Activated naive CD8-positive, alpha-beta T cell treated with anti-CD3 and anti-CD28 coated beads, Interleukin-2, amount 50 U/mL, for 16 hours (primary cell): ENCODE data around the gene NAP1L4.
A peak's percentile ranks its signal among the peaks of the same experiment; 100 is the strongest.
"Not testable (repeated sequence)": the region's sequence is repeated elsewhere in the genome, so short reads cannot be mapped to it uniquely, and the experiment has no call there.

Source experiments
- DNase-seq: peaks from one replicate; pipeline ENCODE4 v3.0.0-alpha.2; 2020; ENCODE audit warnings: low read depth, low spot score

NAP1L4 gene

DNA sequence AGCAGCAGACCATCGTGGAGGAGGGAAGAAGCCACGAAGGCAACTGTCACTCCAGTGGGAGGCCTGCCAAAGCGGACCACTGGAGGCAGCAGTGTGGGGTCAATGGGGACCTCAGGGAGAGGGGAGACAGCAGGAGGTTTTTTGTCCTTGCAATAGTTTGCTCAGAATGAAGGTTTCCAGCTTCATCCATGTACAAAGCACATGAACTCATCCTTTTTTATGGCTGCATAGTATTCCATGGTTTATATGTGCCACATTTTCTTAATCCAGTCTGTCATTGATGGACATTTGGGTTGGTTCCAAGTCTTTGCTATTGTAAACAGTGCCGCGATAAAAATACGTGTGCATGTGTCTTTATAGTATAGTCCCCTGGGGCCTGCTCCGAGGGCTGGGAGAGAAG, 86.8 kb downstream of the NAP1L4 start:
- DNase-seq = not testable (repeated sequence)

DNA sequence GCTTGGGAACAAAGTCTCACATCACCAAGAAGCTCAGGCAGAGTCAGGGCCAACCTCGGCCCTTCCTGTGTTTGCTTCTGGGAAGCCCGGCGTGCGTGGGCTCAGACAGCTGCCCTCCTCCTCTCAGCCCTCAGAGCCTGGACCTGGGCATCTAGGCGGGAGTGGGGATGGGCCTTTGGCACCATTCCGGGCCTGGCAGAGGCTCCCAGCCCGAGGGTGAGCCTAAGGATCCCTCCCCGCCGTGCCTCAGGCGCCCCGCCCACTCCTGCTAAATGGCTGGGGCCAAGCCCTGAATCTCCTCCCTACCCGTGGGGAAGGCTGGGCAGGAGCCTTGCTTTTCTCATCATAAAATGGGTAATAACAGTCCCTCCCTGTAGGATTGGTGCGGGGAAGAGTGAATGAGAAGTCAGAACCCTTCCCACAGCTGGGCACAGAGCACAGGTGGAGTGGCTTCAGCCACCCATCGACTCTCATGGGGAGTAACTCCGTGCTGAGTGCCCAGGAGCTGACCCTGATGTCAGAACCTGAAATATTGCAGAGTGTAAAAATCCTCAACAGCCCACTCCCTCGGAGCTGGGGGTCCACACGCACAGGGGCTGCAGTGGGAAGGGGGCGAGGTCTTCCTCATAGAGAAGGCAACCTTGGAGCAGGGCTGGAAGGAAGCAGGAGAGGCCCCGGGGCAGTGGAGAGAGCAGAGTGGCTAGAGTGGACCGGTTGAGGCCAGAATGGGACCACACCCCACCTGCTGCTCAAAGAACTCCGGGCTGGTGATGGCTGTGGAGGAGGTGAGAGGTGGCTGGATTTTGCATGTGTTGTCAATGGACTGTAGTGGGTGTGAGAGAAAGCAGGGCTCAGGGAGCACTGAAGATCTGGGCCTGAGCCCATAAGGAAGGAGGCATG, 87.7 kb downstream of the NAP1L4 start:
- DNase-seq = no peak

DNA sequence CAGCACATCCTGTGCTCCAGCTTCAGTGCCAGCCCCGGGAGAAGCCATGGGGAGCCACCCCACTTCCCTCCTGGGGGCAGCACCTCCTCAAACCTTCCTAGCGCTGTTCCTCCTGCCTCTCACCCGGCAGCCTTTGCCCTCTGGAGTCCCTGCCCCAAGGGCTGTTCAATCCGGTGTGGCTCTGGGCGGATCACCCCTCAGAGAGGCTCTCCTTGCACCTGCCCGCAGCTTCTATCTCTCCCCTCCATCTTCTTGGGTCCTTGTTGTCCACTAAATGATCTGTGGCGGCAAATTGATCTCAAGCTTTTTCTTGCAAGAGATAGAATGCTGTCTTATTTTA, 88.5 kb downstream of the NAP1L4 start:
- DNase-seq = no peak

DNA sequence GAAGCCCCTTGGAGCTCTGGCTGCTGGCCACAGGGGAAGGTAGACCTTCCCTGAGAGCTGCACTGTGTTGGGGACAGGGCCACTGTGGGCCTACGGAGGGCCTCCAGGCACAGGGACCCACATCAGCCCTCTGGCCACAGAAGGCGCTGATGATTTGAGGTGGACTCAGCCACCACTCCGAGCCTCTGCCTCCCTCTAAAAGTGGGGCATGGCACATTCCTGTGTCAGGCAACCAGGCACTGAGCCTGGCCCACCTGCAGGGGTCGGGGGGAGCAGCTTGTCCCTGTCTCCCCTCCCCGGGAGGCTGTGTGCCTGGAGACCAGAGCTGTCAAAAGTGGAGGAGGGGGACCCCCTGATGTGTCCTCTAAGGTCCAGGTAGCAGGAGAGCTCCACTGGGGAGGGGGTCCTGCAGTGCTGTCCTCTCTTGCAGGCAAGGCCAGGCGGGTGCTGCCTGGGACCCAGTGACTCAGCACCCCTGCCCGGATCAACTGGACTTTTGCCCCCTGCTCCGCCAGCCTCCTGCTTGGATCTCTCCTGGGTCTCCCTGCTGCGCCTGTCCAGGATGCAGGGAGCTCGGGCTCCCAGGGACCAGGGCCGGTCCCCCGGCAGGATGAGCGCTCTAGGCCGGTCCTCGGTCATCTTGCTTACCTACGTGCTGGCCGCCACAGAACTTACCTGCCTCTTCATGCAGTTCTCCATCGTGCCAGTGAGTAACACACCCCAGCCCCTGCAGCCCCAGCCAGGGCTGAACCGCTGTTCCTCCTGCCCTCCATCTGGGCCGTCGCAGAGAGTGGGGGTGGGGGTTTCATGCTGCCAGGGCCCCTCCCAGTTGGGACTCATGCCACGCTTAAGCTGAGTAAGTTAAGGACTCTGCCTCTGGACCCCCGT, 89.1 kb downstream of the NAP1L4 start:
- DNase-seq = no peak

DNA sequence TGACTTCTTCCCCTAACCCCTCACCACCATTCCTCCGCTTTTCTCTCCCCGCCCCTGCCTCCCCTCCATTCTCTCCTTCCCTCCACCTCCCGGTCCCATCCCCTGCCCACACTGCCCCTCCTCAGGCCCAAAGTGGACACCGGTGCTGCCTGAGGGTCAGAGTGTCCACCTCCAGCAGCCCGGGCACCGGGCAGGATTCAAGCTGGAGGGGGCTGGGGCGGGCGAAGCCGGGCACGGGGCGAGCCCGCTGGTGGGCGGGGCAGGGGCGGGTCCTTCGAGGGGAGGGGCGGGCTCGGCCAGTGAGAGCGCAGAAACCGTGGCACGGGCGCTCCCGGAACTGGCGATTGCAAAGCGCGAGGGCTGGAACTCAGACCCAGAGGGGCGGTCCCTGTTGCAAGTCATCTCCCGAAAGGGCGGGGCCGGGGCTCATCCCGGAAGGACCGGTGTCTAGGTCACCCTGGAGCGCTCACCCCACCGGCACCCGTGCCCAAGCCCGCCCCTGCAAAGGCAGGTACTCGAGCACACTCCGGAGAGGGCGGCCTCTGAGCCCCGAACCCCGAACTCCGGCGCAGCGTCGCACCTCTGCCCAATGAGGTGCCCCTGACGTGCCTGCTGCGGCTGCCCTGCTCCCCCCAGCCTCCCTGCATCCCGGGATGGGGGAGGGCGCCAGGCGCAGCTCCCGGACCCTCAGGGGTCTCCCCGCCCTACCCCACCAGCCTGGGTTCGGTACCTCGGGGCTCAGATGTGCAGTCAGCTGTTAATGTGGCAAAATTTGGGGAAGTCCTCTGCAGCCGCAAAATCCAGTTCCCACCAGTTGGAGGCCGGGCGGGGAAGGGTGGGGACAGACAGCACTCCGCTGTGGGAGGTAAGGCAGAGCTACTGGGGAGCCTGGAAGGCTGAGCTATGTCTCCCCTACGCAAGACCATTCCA, 90.0 kb downstream of the NAP1L4 start:
- DNase-seq = peak; percentile 80

DNA sequence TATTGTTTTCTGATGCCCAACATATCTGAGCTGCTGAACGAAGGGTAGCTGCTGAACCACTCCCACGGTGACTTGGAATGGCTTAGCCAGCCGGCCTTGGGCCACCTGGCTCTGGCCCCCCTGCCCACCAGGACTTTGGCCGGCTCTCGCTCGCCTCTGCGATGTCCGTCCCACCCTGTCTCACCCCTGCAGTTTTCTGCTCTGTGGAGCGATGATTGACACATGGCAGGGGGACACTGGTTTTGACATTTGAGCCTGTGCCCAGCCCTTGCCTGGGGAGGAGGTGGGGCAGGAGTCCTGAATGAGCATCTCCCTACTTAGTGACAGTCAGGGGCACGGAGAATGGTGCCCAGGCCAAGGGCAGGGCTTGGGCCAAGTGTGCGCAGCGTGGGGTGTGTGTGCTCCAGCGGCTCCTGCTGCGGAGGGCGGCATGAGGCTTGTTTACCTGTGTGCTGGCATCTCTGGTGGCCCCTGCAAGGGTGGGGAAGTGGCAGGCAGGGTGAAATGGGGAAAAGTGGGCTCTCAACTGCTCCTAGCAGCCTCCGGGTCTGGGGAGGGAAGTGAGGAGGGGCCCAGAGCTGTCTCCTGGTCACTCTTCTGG, 90.8 kb downstream of the NAP1L4 start:
- no peak for DNase-seq

DNA sequence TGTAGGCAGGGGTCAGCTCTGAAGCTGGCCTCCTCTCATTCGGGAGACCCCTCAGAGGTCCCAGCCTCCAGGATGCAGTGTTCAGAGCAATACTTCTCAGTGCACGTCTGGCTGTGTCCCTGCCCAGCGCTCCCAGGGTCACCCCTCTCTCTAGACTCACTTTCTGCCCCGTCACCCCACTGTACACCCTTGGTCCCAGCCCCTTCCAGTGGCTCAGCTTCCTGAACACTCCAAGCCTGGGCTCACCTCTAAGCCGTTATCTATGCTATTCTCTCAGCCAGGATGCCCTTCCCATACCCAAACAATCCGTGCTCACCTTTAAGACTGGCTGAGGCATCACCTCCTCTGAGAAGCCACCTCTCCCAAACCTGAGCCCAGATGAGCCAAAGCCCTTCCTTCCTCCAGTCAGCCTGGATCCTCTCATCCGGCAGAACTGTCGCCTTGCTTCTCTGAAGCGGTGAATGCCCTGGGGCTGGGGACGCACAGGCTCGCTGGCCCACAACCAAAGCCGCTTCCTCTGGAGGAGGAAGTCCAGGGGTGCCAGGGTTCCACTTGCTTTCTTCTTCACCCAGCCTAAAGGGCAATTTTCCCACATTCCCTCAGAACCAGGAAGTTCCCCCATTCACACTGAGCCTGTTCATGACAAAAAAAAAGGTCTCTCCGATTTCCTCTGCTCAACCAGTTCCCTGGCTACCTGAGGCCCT, 92.9 kb downstream of the NAP1L4 start:
- DNase-seq = no peak

DNA sequence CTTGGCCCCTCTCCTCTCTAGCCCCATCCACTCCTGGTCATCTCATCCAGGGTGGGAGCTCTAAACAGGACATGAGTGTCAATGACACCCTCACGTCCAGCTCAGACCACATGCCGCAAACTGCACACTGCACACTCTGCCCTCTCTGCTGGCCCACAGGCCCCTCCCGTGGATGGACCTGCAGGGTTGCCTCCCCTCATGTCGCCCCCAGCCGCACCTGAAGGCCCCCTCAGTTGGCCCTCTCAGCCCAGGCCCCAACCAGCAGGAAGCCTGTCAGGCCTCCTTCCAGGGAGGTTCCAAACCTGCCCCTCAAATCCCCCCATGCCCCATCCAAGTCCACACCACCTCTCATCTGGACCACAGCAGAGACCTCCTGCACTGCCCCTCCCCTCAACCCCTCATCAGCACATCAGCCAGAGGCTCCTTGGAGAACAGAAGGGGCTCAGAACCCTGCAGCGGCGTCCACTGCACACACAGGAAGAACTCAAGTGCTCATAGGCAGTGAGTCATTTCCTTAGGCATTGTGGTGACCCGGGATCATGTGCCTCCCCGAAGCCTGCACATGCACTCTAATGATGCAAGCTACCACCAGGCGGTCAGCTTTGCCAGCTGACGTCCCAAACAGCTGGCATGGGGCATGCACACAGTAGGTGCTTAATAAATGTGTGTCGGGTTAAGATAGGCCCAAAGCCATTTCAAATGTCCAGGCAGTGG, 93.6 kb downstream of the NAP1L4 start:
- peak; percentile 23 for DNase-seq

DNA sequence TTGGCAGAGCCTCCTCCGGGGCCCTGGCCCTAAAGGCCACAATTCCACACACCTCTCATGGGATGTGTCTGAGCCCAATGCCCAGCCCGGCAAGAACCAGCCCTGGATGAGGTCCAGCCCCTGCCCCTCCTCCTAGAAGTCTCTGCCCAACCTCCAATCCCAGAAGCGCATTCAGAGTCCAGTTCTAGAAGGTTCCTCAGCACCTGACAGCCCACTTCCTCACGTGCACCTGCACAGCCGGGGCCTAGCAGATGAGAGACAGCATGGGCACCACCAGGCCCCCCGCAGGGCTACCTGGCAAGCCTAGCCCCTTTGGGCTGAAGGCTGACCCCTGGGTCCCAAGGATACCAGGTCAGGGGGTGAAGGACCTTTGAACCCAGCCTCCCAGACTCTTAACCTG, 95.1 kb downstream of the NAP1L4 start:
- no peak for DNase-seq

DNA sequence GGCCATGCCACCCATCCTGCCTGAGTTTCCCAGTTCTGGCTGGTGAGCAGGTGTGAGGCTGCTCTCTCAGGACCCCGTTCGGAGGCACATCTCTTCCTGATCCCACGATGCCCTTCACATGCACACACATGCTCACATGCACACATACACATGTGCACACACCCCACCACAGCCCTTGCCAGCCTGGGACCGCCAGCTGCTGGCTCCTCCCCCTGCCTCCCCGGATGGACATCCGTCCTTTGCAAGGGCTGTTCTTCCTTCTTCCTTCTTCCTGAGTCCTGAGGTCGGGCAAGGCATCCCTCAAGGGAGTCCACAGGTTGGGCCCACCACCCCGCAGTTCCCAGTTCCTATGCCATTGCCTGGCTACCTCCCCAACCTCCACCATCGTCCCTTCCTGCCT, 96.1 kb downstream of the NAP1L4 start:
- no peak for DNase-seq
